GM13976 (cell line): ENCODE results near the gene BTG2.

Experiments
- DNase-seq: peaks from one replicate; pipeline ENCODE4 v3.0.0; 2012; ENCODE audit warnings: low spot score
- in situ Hi-C: fragments of 300-500 bp; cut with MboI; formaldehyde crosslinking; loops from one replicate; pipeline ENCODE4 v1.12.0; 2022; ENCODE audit warnings: low sequenced_read_pairs, mixed read lengths, inconsistent platforms; ENCODE audit not compliant: unreplicated experiment
- TF ChIP-seq, protein P1 (sequence below): IDR thresholded peaks from 2 replicates; pipeline ENCODE4 v1.5.1; 2012; ENCODE audit warnings: borderline replicate concordance, mild to moderate bottlenecking; ENCODE audit not compliant: insufficient read depth; ENCODE audit errors: extremely low read depth, missing control alignments, control extremely low read depth

The BTG2 gene

DNA sequence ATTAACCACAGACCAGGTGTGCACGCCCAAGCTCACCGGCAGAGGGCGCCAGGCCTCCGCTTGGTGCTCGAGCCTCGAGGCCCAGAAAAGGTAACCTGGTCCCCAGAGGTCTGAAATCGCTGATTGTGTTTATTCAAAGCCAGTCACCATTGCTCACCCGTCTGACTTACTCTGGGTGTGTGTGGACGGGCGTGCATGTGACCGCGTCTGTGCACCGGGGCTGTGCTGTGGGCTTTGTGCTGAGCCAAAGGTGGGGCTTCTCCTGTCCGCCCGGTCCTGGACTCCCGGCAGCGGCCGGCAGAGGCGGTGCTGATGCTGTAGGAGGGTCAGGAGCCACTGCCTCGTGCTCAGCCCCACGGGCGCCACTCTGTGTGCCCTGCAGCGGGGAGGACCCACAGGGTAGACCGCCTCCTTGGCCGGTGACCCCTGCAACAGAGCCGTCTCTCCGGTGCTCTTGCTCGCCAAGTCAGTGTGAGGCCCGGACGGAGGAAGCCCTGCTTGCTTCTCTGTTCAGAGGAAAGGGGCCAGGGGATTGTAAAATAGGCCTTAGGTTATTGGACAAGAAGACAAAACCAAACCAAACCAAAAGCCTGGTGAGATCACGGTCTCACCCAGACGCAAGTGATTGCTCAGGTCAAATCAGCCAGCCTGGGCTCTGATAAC, 32.0 kb upstream of the BTG2 start:
- in situ Hi-C loops = loop anchor here (5.0 to 10.0 kb wide), 2 partner anchors 64 to 211 kb away; no protein-coding TSS in a partner anchor

DNA sequence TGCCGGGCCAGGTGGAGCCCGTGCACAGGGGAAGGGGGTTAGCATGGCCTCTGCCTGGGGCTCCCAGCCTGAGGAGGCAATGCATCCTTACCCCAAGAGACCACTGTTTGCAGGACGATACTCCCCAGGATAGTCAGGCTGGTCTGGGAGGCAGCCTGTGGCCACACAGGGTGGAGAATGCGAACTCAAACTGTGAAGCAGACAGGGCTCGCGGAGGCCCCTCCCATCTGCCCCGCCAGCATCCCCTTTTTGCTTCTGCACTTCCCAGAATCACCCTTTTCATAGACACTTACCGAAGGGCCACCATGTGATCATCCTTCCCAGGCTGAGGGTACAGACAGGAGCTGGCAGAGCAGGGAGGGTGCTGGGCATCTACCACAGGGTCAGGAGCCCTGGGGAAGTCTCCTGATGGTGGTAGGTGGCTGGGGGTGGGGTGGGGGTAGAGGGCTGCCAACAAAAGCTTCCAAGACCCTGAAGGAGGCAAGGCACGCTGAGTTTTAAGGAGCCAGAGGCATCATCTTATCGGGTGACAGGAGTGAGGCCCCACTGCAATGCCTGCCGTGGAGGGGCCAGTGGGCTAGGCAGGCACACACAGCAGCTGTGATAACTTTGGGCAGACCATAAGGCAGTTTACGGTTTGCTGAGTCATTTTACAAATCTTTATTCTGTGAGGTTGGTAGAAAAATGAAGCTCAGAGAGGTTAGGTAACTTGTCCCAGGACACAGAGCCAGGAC, 31.3 kb upstream of the BTG2 start:
- in situ Hi-C loops = loop anchor here (5.0 to 10.0 kb wide), 2 partner anchors 63 to 211 kb away; no protein-coding TSS in a partner anchor
- TF ChIP-seq, protein P1, sequence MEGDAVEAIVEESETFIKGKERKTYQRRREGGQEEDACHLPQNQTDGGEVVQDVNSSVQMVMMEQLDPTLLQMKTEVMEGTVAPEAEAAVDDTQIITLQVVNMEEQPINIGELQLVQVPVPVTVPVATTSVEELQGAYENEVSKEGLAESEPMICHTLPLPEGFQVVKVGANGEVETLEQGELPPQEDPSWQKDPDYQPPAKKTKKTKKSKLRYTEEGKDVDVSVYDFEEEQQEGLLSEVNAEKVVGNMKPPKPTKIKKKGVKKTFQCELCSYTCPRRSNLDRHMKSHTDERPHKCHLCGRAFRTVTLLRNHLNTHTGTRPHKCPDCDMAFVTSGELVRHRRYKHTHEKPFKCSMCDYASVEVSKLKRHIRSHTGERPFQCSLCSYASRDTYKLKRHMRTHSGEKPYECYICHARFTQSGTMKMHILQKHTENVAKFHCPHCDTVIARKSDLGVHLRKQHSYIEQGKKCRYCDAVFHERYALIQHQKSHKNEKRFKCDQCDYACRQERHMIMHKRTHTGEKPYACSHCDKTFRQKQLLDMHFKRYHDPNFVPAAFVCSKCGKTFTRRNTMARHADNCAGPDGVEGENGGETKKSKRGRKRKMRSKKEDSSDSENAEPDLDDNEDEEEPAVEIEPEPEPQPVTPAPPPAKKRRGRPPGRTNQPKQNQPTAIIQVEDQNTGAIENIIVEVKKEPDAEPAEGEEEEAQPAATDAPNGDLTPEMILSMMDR = no peak
- peak; percentile 49 for DNase-seq

More for the DNA sequence above, 32.0 kb upstream of the BTG2 start:
- TF ChIP-seq, protein P1 = peak; percentile 99
- peak; percentile 79 for DNase-seq

DNA sequence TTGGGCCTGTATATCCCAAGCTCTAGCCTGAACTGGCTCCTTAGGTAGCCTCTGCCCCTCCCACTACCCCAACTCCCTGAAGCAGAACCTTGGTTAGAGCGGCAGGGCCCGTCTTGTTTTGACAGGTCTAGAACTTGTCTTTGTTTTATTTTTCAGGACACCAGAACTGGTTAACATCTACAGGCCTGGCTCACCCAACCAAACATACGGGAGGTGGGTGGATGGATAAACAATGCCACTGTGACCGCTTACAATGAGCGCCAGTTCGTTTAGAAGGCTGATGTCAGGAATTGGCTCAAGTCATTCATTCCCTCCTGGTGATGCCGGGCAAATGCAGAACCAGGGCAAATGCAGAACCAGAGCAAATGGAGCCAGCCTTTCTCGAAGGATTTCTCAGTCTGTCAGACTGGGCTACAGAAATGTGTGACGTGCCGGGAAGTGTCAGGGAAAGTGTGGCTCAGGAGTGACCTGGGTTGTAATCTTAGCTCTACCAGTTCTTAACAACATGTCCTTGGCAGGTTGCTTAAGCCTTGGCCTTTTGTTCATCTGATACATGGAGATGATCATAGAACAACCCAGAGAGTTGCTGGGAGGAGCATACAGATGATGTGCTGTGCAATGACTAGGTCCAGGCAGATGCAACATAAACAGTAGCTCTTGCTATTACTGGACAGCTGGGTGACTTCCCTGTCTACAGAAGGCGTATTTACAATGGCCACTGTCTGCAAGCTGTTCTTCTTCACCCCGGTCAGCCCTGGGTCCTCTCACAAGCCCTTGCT, 30.5 kb upstream of the BTG2 start:
- in situ Hi-C loops = loop anchor here (5.0 to 10.0 kb wide), 2 partner anchors 63 to 210 kb away; no protein-coding TSS in a partner anchor
- TF ChIP-seq, protein P1 = no peak
- no peak for DNase-seq

- in situ Hi-C loops = loop anchor here (10.0 kb wide), 1 partner anchor 209 kb away; no protein-coding TSS in a partner anchor
- TF ChIP-seq, protein P1 = no peak
- DNase-seq = no peak
These were observed 29.6 kb upstream of the BTG2 start for GRCh38 chr1:203275656-203276272.

GRCh38 chr1:203276408-203276807, 28.9 kb upstream of the BTG2 start:
- DNase-seq = no peak
- TF ChIP-seq, protein P1 = no peak
- in situ Hi-C loops = loop anchor here (10.0 kb wide), 1 partner anchor 208 kb away; no protein-coding TSS in a partner anchor
